Fibroblast of upper back skin (primary cell): ENCODE measurements around the gene MARCKS.

ENCODE experiments used
- DNase-seq: peaks from one replicate; pipeline ENCODE4 v3.0.0-alpha.2; 2013

MARCKS gene, protein sequence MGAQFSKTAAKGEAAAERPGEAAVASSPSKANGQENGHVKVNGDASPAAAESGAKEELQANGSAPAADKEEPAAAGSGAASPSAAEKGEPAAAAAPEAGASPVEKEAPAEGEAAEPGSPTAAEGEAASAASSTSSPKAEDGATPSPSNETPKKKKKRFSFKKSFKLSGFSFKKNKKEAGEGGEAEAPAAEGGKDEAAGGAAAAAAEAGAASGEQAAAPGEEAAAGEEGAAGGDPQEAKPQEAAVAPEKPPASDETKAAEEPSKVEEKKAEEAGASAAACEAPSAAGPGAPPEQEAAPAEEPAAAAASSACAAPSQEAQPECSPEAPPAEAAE

DNA sequence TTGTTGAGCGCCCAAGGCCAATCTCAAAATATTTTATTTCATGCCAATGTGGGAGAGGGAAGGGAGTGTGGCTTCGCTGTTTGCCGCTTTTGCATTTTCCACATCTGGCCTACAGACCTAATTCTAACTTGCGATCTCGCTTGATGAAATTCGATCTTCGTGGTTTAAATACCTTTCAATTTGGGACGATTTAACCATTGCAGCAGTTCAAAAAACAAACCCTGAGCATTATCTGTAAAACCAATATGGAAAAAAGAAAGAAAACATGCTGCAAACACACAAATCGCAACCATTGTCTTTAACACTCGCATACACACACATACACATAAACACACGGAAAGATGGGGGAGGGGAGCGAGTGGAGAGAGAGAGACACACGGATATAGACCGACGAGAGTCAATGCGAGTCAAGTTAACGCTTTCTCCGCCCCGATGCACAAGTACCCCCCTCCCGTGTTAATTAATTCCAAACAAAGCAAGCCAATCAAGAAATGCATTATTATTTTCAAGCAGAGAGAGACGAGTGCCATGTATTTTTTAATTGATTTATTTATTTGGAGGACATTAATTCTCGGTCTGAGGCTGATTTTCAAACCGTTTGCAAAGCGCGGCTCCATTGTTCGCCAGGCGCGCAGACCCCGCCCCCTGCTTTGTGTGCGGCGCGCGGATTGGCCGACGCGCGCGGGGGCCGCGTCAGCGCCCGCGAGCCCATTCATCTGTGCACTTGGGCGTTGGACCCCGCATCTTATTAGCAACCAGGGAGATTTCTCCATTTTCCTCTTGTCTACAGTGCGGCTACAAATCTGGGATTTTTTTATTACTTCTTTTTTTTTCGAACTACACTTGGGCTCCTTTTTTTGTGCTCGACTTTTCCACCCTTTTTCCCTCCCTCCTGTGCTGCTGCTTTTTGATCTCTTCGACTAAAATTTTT, at the start of gene MARCKS:
TSS of gene MARCKS (plus strand) at position 721 of the 931 bp plus-strand sequence. CDS start 401 bp downstream, outside the sequence.
- peak; percentile 94 for DNase-seq

DNA sequence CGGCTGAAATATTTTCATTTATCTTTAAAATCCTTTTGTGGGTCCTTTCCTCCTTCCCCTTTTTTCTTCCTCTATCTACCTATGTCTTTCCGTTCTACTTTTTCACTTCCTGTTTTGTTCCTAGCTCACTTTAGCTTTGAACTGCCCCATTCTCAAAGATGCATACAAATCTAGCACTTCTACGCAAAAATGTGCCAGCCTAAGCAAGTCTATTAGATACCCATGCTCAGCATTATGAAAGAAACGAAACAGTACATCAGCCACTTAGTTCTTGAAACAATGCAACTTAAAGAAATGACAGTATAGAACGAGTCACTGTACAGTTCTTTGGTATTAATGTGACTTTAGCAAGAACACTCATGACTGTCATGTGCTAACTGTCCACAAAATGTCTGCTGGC, 47.3 kb upstream of the MARCKS start:
- no peak for DNase-seq

DNA sequence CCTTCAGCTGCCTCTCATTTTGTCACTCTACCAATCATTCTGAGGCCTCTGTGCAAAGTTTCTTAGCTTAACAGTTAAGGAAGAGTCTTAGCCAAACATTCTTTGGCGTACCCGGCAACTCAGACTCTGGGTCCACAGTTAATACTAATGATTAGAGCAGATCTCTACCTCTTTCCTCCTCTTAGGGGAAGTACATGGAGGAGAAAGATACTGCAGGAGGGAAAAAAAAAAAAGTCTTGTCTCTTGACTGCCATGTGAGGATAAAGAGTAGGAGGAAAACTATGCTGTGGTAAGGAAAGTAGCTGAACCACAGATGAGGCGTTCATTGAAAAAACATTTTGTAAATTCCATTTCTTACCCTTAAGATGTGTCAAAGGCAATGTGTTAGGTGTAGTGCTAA, 44.0 kb upstream of the MARCKS start:
- DNase-seq, result peak; percentile 94

DNA sequence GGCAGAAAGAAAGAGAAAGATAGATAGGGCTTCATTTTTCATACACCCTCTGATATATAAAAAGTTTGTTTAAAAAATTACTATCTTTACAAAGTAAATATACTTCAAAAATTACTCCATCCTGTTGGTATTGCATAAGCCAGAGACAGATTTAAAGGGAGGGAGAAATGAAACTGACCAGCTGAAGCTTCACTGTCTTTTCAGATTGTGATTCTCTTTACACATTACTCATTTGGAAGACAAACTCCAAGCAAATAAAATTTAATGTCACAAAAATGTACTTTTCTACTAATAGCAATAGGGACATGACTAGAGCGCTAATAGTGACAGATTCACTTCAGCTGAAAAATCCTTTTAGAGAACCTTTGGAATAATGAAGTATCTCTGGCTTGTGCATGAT, 38.6 kb upstream of the MARCKS start:
- peak; percentile 14 for DNase-seq

DNA sequence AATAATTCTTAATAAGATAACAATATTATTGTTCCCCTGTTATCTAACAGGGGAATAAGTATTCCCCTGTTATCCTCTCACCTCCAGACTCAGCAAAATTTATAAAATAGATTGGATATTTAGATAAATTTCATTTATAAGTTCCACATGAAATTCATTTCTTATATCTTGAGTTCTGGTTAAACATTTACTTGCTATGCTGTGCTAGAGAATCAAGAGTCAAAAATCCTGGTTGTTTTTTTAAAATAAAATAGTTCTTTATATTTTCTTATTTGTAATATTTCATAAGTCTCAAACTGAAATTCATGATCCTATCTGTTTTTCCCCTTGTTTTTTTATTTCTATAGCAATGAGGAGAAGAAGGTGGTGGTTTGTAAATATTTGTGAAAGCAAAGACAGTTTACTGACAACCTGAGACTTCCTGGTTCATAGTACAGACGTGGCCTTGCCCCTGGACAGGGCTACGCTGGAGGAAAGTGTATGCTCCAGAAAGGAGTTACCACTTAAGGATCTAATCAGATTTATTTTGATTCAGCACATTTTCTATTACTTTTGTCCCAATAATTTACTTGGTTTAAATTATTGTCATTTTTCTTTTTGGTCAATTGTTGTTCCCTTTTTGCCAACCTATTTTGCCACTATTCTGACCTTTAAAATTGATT, 37.8 kb upstream of the MARCKS start:
- no peak for DNase-seq

DNA sequence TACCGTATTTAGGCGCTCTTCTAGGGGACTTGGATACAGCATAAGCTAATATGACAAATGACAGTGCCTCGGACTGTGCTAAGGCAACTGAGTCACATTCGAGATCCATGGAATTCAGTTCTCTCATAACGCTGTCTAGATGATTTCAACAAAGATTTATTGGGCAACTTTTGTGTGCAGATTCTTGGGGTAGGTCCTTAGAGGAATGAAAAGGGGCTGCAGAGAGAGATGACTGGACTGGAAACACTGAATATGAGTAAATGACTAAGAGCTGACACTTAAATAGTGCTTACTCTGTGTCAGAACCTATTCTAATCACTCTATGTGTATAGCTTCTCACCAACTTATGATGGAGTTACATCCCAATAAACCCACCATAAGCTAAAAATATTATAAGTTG, 36.4 kb upstream of the MARCKS start:
- DNase-seq, result peak; percentile 41

DNA sequence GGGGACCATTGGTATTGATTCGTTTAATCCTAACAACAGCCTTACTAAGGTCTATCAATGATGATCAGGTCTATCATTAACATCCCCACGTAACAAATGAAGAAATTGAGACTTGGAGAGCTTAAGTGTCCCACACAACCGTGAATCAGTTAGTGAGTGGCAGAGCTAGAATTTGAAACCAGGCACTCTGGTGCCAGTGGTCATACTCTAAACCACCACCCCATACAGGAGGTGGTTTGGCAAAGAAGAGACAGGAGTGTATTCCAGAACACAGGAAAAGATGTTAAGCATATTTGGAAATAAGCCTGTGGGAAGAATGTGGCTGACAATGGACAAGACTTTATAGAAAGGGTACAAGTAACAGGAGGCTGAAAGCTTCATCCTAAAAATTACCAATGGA, 35.7 kb upstream of the MARCKS start:
- DNase-seq, result peak; percentile 12

DNA sequence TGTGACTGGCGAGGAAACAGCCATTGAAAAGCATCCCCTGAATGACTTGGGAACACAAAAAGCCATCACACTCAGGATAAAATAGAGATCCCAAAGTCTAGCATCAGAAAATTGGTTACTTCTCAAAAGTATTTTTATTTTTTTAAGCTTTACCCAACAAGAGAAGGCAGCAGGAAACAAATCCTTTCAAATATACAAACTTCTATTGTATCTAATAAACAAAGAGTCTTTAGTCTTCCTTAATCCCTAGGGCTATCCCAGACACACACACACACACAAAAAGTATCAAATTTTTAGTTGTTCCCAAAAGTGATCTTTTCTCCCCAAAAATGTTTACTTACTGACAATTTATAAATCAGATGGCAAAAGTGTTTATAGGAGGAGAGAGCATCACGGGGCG, 33.2 kb upstream of the MARCKS start:
- DNase-seq, result no peak

DNA sequence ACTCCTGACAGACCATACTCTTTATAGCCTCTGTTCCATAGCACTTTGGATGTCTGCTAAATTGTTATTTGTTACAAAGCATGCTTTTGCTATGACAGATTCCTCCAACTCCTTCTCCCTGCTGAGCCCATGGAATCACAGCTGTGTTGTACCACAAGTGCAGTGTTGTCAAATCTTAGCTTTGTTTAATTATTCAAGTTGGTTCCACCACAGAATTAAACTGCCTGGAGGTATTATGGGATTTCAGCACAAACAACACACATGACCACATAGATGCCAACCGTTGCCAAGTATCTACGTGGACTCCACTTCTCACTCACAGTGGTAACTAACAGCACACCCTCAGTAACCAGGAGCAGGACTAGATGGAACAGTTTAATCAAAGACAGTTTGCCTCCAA, 32.7 kb upstream of the MARCKS start:
- peak; percentile 45 for DNase-seq

DNA sequence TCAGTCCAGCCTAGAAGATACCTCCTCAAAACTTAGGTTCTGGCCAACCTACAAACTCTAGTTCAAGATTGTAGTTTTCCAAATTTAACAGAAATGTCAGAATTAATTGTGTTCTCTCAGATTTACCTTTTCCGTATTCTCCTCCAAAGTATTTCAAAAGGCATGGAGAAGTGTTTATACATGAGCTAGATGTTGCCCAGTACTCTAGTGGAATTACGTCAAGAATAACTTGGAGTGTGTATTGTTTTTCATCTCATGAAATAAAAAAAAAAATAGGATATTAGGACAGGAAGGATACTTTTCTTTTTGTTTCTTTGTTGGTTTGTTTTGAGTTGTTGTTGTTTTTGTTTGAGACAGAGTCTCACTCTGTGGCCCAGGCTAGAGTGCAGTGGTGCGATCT, 32.3 kb upstream of the MARCKS start:
- no peak for DNase-seq

DNA sequence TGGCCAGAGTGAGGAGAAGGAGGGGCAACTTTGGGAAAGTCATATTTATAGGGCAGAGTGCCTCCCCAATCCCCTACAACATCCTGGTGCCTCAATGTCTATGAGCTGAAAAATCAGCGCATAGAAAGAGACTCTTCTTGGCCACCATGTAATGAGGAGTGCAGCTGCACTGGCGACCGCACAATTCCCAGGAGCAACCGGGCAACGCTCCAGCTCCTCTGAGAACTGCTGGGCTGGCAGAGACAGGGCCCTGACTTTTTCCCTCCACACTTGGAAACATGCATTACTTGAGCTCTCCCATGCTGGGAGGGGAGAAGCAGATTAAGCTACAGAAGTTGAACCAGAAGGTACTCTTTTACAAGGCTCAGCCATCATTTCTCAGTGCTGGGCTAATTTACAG, 31.4 kb upstream of the MARCKS start:
- peak; percentile 89 for DNase-seq

DNA sequence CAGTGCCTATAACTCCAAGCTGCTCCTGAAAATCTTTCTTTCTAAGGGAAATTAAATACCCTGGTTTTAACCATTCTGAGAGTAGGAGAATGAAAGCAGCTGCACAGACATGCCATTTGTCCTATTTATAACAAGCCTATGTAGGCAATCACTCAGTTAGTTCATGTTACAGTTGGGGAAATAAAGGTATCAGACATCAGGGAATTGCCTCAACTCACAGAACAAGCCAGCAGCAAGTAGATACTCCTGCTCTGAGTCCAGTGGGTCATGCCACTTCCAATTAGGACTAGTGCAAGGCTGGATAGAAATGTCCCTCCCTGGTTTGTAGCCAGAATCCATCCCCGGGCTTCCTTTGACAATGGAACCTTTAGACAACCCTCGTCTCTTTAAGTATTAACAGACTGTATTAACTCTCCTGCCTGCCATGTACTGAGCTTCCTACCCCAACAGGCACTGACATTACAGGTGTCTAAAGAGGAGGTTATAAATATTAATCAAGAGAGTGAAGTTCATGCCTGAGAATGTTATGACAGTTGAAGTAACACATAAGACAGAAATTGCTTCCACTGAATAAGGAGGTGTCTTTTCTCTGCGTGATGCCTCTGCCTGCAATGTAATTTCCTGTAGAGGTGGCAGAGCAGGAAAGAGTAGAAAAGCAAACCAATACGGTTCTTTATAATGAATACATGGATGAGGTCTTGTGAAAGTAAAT, 28.0 kb upstream of the MARCKS start:
- no peak for DNase-seq

DNA sequence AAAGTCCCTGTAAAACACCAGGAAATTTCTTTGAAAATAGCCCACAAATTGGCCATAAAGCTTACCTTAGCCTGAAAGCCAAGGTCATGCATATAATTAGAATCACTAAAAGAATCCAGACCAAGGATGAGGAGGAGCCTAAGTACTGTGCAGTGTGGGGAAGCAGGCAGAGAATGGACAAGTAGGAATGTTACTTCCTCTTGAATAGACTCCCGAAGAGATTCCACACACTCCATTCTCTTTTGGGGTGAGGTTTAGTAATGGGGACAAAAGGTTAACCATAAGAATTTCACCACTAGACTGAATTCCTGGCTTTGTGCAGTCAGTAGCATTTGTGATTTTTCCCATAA, 27.5 kb upstream of the MARCKS start:
- DNase-seq, result peak; percentile 93

DNA sequence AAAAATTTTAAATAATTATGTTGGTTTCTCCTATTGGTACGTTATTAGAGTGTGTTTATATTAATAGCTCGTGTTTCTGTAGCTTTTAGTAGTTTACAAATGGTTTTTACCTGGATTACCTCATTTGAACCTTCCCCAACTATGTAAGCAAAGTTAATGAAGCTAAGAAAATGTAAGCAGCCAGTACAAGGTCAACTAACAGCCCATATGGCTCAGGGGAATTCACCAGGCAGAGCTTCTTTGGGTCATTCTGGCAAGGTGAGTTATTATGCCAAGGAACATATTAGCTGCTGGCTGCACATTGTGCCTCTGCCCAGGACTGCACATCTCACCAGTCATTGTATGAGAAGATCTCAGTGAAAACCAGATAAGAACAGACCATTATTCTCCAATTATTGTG, 27.0 kb upstream of the MARCKS start:
- DNase-seq, result no peak

DNA sequence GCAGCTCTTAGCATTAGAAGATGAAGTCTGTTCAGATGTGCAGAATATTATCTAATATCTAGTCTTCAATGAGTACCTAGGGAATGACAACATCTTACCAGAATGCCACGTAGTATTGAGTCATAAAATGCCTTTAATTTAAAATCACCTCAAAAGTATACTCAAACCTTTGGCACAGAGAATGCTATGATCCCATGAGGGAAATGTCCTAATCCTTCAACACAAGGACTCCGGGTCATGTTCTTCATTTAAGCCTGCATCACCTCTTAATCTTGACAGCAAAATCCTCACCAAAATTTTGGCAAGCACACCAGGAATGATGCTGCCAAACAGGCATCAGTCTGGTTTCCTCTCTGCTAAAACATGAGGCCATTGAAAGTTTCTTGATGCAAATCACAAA, 23.6 kb upstream of the MARCKS start:
- peak; percentile 93 for DNase-seq

DNA sequence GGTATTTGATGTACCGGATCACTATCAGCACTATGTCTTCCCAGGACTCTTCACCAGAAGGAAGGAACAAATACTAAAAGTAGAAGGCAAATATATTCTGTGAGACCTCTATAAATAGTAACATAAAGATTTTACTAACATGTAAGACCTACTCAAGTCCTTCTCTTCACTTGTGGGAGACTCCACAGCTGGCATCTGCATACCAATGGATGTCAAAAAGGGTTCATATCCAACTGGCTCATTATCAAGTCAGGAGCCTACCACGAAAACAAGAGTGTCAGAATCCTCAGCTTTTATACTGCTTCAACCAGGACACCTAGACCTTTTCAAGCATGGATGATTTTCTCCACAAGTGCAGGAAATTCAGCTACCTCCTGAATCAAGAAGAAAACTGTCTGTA, 20.0 kb upstream of the MARCKS start:
- no peak for DNase-seq

DNA sequence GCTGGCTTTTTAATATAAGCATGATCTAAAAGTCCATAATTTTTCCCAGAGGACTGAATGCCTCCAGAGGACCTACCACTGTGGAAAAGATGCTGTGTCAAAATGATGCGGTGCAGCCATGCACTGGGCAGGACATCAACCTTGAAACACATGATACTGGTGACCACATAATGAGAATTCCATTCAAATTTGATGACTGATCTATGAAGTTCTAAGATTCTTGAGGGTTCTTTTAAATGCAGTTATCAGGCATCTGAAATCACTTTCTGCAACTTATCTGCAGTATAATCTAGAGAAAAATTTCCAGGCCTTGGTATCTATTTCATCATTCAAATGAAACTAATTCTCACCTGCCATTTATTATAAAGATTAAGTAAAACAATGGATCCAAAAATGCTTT, 15.0 kb upstream of the MARCKS start:
- peak; percentile 95 for DNase-seq

DNA sequence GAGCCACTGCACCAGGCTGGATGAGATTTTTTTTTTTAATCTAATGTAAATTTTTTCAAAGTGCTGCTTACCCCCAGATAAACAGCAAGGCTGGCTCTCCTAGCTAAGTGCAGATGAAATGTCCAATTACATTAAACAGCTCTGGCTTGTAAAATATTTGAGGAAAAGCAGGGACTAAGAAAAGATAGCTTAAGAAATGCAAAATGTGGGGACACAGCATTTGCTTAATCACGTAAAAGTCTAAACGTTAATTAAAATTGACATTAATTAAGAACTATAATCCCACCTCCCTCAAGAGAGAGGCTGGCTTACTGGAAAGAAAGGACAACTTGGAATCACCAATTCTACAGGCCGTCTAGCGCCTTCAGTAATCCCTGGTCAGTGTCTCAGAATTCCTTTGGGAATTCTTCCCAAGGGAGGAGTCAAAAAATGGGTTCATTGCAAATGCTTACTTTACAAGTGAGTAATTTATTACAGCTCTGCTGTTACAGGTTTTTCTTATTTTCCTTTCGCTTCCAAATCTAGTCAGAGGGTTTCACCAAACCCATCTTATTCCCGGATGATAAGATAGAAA, 13.6 kb upstream of the MARCKS start:
- DNase-seq, result peak; percentile 41

DNA sequence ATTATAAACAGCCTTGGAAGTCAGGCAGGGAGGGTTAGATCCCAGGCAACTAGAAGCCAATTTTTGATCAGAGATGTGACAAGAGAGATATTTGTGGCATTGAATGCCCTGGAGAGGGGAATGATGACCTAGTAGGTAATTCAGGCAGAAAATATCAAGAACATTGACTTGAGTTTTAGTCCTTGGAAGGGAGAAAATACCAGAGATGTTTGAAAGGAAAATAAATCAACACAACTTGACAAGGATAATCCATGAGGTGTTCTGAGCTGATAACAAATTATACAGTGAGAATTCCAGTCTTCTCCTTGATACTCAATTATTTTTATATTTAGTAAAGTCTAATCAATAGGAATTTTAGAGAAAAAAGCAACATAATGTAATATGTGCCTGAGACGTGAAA, 10.6 kb upstream of the MARCKS start:
- peak; percentile 54 for DNase-seq

DNA sequence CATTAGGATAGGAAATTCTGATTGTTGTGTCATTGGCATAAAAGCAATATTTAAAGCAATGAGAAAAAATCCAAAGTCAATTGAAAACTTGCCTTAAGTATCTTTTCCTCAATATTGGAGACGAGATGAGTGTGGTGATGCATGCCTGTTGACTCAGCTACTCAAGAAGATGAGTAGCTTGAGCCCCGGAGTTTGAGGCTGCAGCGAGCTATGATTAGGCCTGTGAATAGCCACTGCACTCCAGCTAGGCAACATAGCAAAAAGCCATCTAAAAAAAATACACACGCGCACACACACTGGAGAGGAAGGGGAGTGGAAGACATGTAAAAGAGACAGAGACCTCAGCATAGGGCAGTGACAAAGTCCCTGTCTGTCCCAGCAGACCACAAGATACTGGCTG, 9.7 kb upstream of the MARCKS start:
- peak; percentile 80 for DNase-seq

DNA sequence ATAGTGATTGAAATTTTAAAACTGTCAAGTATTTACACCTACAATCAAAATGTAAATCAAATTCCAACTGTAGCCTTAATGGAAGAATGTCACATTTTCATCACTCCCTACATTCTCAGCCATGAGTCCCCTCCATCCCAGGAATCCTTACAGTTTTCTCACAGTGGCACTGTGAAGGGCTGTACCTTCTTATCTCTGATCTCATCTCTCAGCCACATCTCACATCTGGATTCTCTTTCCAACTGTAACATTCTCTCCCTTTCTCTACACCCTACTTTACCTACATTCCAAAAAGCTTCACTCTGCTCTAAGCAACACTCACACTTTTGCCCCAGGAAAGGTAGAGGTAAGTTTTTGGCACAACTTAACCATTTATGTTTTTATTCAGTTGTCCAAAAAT, 8.9 kb upstream of the MARCKS start:
- no peak for DNase-seq

DNA sequence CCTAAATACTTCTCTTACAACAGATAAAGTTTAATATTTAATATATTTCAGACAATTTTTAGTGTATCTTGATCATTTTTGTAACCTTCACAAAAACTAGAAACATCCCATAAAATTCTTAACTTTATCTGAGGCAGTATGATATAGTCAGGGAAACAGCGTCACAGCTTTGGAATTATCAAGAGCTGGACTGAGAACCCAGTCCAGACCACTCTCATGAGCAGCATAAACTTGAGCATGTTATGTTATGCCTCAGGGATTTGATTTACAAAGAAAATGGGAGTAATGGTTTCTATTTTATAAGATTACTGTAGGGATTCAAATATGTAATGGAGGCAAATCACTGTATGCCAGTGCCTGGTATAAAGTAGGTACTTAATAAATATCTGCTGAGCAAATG, 8.3 kb upstream of the MARCKS start:
- no peak for DNase-seq

DNA sequence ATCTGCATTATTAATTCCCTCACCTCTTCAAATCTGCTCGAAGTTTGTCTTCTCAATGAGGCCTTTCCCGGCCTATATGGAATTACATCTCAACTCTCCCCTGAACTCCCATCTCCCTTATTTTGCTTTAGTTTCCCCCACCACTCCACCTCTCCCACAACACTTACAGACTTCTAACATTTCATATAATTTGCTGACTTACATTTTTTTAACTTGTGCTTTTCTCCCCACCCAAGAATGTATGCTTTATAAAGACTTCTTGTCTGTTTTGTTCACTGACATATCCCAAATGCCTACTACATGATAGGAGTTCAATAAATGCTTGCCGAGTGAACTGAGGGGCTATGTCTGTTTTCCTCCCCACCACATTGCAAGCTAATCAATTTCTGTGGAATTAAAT, 3.9 kb upstream of the MARCKS start:
- DNase-seq, result no peak
